Measurements from ENCODE around the gene CDC25C. TPM values are rescaled to one million over a fixed set of nuclear protein-coding genes. Genes with fewer than 3 reads are reported as not detected.
A peak's percentile ranks its signal among the peaks of the same experiment; 100 is the strongest.

CDC25C gene
- total RNA-seq, 2 donors from 2014 or later = 14.8 to 30.6 TPM

GRCh38 chr5:138352071-138352721 is 20.6 kb upstream of the CDC25C start, which contains the start of gene KDM3B:
TSS of gene KDM3B (plus strand) at chr5:138352685. CDS start at chr5:138352796, 111 bp downstream.
- WGBS, 2 experiments (ENCODE audit: insufficient coverage in 1 of 2, insufficient read length in 1 of 2) = 9% methylated on average over 23 of the region's 30 CpGs; no CpG with 5 or more reads in 1 of the 2 experiments
- Mint-ChIP-seq H3K4me3 (peak within 1 kb of the TSS; percentile 89), H3K27ac (peak within 1 kb of the TSS; percentile 92), H3K9me3 (peaks cover 10% of the 10 kb centered on the region), H3K4me1 (peaks cover 23% of the 10 kb centered on the region), H3K27me3 (ENCODE audit: insufficient read depth) (no peaks in the 10 kb centered on the region), H3K36me3 (ENCODE audit: low read depth) (peaks cover 36% of the 10 kb centered on the region)
- Histone ChIP-seq H3K27me3 (ENCODE audit: control insufficient read depth, insufficient read depth, low read length, poor library complexity, severe bottlenecking) (no peaks in the 10 kb centered on the region), H3K36me3 (ENCODE audit: control insufficient read depth, insufficient read depth, low read length) (peaks cover 28% of the 10 kb centered on the region), H3K9ac (ENCODE audit: extremely low read depth, low read length, poor library complexity, severe bottlenecking) (peak within 1 kb of the TSS; percentile 90), H3K9me3 (ENCODE audit: control insufficient read depth, low read length) (peaks cover 6% of the 10 kb centered on the region), H3K4me3 (ENCODE audit: low read length) (peak within 1 kb of the TSS; percentile 93), H3K4me1 (ENCODE audit: control insufficient read depth, insufficient read depth, low read length) (no peaks in the 10 kb centered on the region), H3K27ac (ENCODE audit: low read depth, low read length) (peak within 1 kb of the TSS; percentile 79)
- DNase-seq = peak; percentile 98
- peak; percentile 97 for TF ChIP-seq CTCF (conservative IDR thresholded peaks at IDR 0.05)

- no peak for DNase-seq
- Histone ChIP-seq H3K4me1 (ENCODE audit: control insufficient read depth, insufficient read depth, low read length) (no peaks in the 10 kb centered on the region), H3K27me3 (ENCODE audit: control insufficient read depth, insufficient read depth, low read length, poor library complexity, severe bottlenecking) (no peaks in the 10 kb centered on the region), H3K9me3 (ENCODE audit: control insufficient read depth, low read length) (peaks cover 6% of the 10 kb centered on the region), H3K36me3 (ENCODE audit: control insufficient read depth, insufficient read depth, low read length) (peaks cover 33% of the 10 kb centered on the region), H3K4me3 (ENCODE audit: low read length) (no peak overlapping the region), H3K9ac (ENCODE audit: extremely low read depth, low read length, poor library complexity, severe bottlenecking) (no peak overlapping the region), H3K27ac (ENCODE audit: low read depth, low read length) (no peak overlapping the region)
- no peak for TF ChIP-seq CTCF (conservative IDR thresholded peaks at IDR 0.05)
- H3K9me3 Mint-ChIP-seq = peaks cover 10% of the 10 kb centered on the region
- H3K4me1 Mint-ChIP-seq = peaks cover 23% of the 10 kb centered on the region
- H3K27ac Mint-ChIP-seq = no peak overlapping the region
- peaks cover 43% of the 10 kb centered on the region for H3K36me3 Mint-ChIP-seq (ENCODE audit: low read depth)
- no peaks in the 10 kb centered on the region for H3K27me3 Mint-ChIP-seq (ENCODE audit: insufficient read depth)
- H3K4me3 Mint-ChIP-seq = no peak overlapping the region
Observed at GRCh38 chr5:138351517-138351916, 19.9 kb upstream of the CDC25C start.

DNA sequence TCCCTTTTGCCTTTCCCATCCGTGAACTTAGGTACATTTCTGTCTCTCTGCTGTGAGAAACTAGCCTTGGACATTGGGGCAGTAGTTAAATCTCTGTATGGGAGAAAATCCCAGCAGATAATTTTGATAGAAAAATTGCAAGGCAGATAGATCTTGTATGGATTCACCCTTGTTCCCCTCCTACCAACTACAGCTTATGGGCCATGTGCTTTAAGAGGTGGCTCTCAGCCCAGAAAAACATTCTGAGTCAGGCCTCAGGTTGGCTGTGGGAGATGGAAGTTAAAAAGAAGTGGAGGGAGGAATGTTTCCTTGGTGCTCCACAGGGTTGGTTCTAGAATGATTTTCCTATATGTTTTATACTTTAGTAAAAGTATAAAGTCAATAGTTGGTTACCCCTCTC is 19.5 kb upstream of the CDC25C start:
- peaks cover 6% of the 10 kb centered on the region for H3K9me3 ChIP-seq (ENCODE audit: control insufficient read depth, low read length)
- WGBS, 2 experiments (ENCODE audit: insufficient coverage in 1 of 2, insufficient read length in 1 of 2) = 67 to 97% methylated on average over 1 of the region's 1 CpG
- no peaks in the 10 kb centered on the region for H3K27me3 ChIP-seq (ENCODE audit: control insufficient read depth, insufficient read depth, low read length, poor library complexity, severe bottlenecking)
- Mint-ChIP-seq H3K27me3 (ENCODE audit: insufficient read depth) (no peaks in the 10 kb centered on the region), H3K9me3 (peaks cover 10% of the 10 kb centered on the region), H3K27ac (no peak overlapping the region), H3K4me3 (no peak overlapping the region), H3K36me3 (ENCODE audit: low read depth) (peaks cover 47% of the 10 kb centered on the region), H3K4me1 (peaks cover 23% of the 10 kb centered on the region)
- H3K9ac ChIP-seq (ENCODE audit: extremely low read depth, low read length, poor library complexity, severe bottlenecking) = no peak overlapping the region
- H3K36me3 ChIP-seq (ENCODE audit: control insufficient read depth, insufficient read depth, low read length) = peaks cover 36% of the 10 kb centered on the region
- no peak overlapping the region for H3K27ac ChIP-seq (ENCODE audit: low read depth, low read length)
- TF ChIP-seq CTCF (conservative IDR thresholded peaks at IDR 0.05) = no peak
- peak; percentile 11 for DNase-seq
- no peak overlapping the region for H3K4me3 ChIP-seq (ENCODE audit: low read length)
- H3K4me1 ChIP-seq (ENCODE audit: control insufficient read depth, insufficient read depth, low read length) = no peaks in the 10 kb centered on the region
